NOMO-1 (cell line): ENCODE data around the gene CLASRP.

Experiments used
- DNase-seq, 2 experiments: peaks; one replicate each; lab custom pipeline; 2025; ENCODE audit not compliant: unreplicated experiment in 2 of 2; lab: John Stamatoyannopoulos, UW

The CLASRP gene

DNA sequence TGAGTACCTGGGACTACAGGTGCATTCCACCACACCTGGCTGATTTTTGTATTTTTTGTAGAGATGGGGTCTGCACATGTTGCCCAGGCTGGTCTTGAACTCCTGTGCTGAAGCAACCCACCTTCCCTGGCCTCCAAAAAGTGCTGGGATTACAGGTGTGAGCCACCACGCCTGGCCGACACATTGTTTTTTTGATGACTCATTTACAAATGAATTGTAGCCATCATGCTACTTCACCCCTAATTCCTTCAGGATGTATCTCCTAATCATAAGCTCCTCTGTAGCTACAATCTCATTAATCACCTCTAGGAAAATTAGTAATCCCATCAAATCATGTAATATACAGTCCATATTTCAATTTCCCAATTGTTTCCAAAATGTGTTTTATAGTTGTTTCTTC, 19.7 kb upstream of the CLASRP start:
- no peak for DNase-seq

DNA sequence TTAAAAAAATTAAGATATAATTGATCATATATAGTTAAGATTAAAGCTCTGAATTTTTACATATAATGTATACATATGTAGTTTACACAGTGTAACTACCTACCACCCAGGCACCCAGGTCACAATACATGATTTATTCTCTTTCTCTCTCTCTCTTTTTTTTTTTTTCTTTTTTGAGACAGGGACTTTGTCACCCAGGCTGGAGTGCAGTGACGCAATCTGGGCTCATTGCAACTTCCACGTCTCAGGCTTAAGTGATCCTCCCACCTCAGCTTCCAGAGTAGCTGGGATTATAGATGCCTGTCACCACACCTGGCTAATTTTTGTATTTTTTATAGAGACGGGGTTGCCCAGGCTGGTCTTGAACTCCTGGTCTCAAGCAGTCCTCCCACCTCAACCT, 18.8 kb upstream of the CLASRP start:
- DNase-seq, result no peak

DNA sequence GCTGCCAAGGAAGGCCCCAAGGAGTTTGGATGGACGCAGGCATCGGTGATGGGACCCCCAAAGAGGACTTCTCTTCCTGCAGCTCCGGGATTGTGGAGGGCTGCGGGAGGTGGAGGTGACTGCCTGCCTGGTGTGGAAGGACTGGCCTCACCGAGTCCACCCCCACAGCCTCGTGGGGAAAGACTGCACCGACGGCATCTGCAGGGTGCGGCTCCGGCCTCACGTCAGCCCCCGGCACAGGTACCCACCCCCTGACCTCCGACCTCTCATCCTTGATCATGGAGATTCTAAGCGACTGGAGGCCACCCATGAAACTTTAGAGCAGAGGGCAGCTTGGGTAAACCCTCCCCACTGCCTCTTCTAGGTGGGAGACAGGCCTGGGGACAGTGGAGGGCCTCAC, 16.9 kb upstream of the CLASRP start:
- no peak for DNase-seq

DNA sequence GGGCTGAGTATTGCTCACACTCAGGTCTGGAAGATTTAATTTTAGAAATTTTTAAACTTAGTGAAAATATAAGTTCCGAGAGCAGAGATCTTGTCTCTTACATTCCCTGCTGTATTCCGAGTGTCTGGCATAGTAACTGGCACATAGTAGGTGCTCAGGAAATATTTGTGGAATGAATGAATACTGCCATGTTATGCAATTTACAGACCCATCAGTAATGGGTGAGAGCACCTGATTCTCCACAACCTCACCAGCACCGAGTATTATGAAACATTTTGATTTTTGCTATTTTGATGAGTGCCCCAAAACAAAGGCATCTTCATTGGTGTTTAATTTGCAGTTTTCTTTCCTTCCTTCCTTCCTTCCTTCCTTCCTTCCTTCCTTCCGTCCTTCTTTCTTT, 15.8 kb upstream of the CLASRP start:
- DNase-seq, result no peak

DNA sequence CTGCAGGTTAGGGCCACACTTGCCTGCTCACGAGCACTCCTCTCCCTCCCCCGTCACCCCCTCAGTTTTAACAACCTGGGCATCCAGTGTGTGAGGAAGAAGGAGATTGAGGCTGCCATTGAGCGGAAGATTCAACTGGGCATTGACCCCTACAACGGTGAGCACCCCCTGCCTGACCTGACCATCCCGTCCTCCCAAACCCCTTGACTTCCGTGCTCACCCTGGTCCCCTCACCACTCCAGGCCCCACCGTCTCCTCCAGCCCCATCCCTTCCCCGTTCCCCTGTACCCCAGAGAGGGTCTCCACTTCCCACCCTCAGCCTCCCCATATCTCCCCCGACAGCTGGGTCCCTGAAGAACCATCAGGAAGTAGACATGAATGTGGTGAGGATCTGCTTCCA, 13.6 kb upstream of the CLASRP start:
- no peak for DNase-seq

DNA sequence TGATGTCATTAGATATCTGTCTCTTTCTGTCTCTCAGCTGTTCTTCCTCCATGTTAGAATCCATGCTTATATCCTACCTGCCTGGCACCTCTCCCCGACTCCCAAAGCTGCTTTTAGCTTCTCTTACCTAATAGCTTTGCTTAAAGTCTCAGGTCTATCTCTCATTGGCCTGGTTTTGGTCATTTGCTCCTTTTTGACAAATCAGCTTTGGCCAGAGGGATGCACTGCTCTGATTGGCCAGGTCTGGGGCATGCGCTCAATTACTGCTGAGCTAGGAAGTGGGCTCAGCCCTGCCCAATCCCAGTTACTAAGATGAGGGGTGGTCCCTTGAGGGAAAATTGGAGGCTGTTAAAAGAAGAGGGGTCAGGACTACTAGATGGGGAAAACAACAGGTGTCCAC, 11.5 kb upstream of the CLASRP start:
- no peak for DNase-seq

DNA sequence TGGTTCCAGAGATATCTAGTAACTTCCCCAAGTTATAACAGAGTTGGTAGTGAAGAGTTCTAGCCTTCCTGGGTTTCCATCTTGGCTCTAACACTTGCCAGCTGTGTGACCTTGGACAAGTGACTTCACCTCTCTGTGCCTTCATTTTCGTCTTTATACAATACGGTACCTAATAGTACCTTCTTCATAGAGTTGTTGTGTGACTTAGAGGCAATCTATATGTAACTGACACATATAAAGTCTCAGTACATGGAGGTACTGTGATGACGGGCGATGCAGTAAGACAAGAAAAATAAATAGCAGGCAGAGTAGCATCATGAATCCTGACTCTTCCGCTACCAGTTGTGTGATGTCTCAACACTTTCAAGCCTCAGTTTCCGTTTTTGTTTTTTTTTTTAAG, 8.0 kb upstream of the CLASRP start:
- DNase-seq, result no peak

DNA sequence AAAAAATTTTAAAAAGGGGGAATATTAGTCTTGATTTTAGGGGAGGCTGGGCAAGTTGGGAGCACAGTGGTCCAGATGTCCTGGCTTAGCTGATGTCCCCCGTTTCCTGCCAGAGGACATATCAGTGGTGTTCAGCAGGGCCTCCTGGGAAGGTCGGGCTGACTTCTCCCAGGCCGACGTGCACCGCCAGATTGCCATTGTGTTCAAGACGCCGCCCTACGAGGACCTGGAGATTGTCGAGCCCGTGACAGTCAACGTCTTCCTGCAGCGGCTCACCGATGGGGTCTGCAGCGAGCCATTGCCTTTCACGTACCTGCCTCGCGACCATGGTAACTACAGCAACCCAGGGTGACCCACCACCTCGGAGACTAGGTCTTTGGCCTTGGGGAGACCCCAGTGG, 6.4 kb upstream of the CLASRP start:
- no peak for DNase-seq

DNA sequence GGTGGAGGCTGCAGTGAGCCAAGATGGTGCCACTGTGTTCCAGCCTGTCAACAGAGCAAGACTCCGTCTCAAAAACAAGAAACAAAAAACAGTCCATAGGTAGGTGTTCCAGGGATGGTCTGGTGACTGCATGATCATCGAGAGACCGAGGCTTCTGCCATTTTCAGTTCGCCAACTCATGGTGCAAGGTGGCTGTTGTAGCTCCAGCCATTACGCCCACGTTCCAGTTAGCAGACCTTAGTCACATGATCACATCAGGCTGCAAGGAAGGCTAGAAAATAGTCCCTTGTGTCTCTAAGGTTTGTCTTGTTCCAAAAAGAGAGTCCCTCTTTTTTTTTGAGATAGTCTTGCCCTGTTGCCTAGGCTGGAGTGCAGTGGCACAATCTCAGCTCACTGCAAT, 3.1 kb upstream of the CLASRP start:
- DNase-seq, result no peak

DNA sequence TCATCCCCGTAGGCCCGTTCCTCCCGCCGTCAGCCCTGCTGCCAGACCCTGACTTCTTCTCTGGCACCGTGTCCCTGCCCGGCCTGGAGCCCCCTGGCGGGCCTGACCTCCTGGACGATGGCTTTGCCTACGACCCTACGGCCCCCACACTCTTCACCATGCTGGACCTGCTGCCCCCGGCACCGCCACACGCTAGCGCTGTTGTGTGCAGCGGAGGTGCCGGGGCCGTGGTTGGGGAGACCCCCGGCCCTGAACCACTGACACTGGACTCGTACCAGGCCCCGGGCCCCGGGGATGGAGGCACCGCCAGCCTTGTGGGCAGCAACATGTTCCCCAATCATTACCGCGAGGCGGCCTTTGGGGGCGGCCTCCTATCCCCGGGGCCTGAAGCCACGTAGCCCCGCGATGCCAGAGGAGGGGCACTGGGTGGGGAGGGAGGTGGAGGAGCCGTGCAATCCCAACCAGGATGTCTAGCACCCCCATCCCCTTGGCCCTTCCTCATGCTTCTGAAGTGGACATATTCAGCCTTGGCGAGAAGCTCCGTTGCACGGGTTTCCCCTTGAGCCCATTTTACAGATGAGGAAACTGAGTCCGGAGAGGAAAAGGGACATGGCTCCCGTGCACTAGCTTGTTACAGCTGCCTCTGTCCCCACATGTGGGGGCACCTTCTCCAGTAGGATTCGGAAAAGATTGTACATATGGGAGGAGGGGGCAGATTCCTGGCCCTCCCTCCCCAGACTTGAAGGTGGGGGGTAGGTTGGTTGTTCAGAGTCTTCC, 1.3 kb upstream of the CLASRP start:
- DNase-seq, result no peak

DNA sequence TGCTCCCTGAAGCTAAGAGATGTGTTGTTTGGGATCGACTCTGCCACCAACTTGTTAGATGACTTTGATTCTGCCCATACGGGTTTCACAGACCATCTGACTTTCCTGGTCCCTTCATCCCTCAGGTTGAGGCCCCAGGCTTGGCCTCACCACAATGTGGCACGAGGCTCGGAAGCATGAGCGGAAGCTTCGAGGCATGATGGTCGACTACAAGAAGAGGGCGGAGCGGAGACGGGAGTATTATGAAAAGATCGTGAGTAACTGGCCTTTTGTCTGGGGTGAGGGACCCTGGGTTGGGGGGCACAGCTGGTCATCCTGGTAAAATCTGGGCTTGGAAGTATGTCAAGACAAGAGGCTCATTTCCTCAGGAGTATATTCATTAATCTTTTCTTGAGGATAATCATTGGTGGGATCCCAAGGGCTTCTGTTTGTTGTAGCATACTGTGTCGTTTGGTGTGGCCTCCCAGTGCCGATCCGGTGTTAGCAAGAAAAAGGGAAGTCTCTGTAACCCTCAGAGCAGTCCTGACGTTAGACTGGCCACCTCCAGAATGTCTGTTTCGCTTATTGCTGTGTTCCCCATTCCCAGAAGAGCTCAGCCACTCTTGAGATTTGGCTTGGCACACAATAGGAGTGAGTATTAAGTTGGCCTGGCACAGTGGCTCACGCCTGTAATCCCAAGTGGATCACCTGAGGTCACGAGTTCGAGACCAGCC, 1.4 kb downstream of the CLASRP start:
- peak; percentile 74 to 83 for DNase-seq

DNA sequence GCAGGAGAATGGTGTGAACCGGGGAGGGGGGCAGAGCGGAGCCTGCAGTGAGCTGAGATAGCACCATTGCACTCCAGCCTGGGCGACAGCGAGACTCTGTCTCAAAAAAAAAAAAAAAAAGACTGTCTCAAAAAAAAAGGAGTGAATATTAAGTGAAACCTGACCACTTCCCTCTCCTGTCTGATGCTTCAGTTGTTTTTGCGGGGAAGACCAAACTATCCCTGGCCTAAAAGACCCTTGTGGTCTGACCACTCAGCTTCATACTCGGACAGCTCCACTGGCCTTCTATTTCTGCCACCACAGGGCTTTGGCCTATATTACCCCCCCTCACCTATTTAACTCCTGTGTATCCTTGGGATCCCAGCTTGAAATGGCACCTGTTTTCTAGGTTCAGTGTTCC, 2.3 kb downstream of the CLASRP start:
- DNase-seq, result peak in 1 of 2 experiments; percentile 7

DNA sequence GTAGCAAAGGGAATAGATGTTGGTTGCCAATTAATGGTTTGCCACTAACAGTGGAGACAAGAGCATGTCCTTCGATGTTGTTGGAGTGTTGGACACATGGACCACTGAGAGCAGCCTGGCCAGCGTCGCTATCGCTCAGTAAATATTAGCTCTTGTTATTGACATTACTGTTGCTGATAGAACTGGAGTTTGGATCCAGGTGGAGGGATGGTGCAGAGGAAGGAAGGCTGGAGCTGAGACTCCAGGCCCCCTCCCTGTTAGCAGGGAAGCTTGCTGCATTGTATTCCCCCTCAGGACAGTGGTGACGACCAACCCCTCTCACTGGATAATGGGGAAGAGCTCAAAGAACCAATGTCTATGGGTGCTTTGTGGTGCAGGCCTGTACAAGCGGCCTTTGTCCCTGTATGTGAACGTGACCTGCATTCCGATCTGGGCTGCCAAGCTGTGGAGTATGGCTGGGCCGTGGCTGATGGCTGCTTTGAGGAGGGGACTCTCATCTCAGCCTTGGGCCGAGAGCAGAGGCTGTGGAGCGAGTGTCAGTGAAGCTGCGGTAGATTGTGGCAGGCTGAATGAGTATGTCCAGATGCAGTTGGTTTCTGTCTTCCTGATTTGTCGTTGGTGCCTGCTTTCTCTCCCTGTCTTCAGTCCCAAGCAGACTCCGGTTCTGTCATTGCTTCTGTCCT, 7.0 kb downstream of the CLASRP start:
- DNase-seq, result no peak

DNA sequence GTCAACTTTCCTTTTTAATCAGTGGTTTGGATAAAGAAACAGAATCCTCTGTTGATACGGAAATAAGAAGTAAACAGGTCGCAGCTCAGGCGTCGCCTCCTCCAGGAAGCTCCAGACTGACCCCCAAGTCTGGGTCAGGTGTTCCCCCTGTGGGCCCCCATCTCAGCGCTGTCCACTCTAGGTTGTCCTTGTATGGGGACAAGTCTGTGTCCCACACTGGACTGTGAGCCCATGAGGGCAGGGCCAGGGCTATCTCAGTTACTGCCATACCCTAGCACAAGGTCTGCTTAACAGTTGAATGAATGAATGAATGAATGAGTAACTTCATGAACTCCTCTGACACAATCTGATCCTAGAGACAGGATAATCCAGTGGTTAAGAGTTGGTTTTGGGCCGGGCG, 7.5 kb downstream of the CLASRP start:
- no peak for DNase-seq

DNA sequence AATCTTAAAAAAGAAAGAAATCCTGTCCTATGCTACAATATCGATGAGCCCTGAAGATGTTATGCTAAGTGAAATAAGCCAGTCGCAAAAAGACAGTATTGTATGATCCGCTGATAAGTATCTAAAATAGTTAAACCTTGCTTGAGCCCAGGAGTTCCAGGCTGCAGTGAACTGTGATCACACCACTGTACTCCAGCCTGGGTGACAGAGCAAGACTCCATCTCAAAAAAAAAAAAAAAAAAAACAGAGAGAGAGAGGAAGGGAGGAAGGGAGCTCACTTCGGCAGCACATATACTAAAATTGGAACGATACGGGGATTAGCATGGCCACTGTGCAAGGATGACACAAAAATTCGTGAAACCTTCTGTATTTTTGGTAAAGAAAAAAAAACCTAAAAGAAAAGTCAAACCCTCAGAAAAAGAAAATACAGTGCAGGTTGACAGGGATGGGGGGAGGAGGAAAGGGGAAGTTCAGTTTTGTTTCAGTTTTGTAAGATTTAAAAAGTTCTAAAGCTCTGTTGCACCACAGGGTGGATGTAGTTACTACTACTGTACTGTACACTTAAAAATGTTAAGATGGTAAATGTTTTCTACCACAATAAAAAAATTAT, 8.4 kb downstream of the CLASRP start:
- peak; percentile 77 to 89 for DNase-seq

DNA sequence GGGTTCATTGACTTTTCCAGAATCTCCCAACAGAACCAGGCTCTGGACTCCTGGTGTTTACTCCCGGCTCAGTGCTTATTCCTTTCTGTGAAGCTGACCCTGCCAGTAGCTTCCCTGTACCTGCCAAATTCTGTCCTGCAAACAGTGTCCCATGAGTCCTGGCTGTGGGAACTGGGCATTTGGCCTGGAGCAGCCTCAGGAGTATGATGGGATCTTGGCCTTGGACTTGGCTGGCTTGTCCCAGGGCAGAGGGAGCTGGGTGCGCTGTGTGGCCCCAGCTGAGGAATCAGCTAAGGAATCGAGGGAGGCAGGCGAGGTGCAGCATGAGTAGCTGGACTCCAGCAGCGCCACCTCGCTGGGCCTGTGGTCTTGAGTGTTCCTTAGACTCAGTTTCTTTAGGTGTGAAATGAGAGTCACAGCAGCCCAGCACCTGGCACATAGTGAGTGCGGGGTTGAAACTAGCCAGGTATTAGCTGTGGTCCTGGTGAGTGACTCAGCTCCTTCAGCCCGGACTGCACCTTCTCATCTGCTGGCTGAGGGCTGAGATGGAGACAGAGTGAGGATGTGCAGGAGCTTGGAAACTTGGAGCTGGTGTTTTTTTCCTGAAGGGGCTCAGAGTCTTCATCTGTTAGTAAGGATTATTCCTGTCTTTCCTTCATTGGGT, 10.4 kb downstream of the CLASRP start:
- DNase-seq, result no peak

DNA sequence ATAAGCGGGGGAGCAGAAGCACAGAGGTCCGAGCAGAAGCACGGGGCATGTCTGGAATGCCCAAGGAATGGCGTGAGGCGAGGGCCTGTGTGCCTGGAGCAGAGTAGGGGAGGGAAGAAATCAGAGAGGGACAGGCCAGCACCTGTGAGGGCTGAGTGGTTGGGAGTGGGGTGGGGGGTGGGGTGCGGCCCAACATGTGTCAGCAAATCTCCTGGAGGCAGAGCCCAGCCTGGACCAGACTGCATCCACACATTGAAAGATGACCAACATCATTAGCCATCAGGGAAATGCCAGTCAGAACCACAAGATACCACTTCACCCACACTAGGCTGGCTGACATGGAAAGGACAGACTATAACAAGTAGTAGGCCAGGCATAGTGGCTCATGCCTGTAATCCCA, 11.2 kb downstream of the CLASRP start:
- no peak for DNase-seq

DNA sequence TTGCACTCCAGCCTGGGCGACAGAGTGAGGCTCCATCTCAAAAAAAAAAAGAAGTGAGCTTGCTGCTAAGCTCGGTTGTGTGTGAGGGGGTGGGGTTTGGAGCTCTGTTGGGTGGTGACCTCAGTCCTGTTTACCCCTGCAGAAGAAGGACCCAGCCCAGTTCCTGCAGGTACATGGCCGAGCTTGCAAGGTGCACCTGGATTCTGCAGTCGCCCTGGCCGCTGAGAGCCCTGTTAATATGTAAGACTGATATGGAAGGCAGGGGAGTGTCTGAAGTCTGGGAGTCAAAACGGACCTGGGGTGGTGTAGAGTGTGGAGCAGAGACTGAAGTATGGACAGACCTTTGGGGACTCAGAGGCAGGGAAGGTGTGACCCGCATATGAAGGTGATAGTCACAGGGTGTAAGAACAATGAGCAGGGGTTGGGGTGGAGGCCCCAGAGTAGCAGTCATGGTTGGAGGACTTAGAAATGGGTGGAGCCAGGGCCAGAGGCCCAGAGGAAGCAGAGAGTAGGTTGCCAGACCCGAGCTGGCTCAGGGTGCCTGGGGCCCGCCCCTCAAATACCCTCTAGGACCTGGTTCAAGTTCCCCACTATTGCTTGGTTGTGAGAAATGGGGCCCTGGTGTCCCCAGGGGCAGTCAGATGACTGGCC, 13.2 kb downstream of the CLASRP start:
- no peak for DNase-seq

DNA sequence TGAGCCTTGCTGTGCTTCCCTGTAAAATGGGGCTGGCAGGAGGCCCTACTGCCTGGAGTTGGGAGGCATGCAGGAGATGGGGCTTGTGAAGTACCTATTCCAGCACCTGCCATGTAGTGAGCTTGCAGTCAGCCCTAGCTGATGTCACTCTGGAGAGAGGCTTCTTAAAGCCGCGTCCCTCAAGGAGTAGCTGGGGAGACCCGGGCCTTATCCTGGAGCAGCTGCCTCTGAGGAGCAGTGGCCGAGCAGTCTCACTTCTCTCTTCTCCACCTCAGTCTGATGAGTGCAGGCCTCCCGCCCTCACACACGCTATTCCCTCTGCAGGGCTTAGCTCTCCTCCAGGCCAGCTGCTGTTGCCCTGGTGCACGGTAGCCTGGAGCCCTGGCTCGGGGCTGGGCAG, 18.0 kb downstream of the CLASRP start:
- no peak for DNase-seq

DNA sequence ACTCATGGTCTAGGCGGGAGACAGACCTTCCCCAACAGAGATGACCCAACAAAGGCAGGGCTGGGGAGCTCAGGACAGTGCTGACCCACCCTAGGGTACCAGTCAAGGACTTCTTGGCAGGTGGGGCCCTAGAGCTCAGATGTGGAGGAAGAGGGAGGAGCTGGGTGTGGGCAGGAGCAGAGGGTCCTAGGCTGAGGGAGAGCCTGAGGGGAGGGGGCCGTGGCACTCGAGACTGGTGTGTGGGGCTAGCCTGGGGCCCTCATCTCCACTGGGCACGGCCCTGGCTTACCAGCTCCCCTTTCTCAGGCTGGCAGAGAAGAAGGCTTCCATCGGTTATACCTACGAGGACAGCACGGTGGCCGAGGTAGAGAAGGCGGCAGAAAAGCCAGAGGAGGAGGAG, 18.6 kb downstream of the CLASRP start:
- DNase-seq, result no peak
